HepG2 (cell line): ENCODE measurements around the gene BUD23. TPM values are rescaled to one million over a fixed set of nuclear protein-coding genes. Genes with fewer than 3 reads are reported as not detected.

ENCODE experiments used
- SOX13 ChIP-seq, 3 experiments: fragments of 450-650 bp in 1 of 3; sonication (generic) in 1 of 3; formaldehyde crosslinking in 1 of 3; IDR thresholded peaks in 2 of 3; conservative IDR thresholded peaks in 1 of 3; 2 replicates each; pipeline versions ENCODE4 v1.5.0 to v1.6.1; 2016 to 2020; ENCODE audit warnings: antibody characterized with exemption in 1 of 3, mild to moderate bottlenecking in 1 of 3, missing compliant biosample characterization in 1 of 3, missing genetic modification reagents in 1 of 3, moderate library complexity in 1 of 3
- SPEN ChIP-seq: sonication (generic); formaldehyde crosslinking; IDR thresholded peaks from 2 replicates; pipeline ENCODE4 v1.5.1; 2020; ENCODE audit warnings: low read depth, mild to moderate bottlenecking, missing genetic modification reagents
- ZNF407 ChIP-seq: sonication (generic); formaldehyde crosslinking; IDR thresholded peaks from one replicate; pipeline ENCODE4 v1.5.1; 2020; ENCODE audit warnings: mild to moderate bottlenecking, missing genetic modification reagents; ENCODE audit errors: not compliant biosample characterization
- polyA plus RNA-seq, 8 experiments: library from polyadenylated mRNA; depleted of rRNA in 3 of 8; stranded (reverse) in 7 of 8; unstranded in 1 of 8; fragments of >200 nt; fragmentation: Illumina TruSeq in 4 of 8; extraction: Trizol in 4 of 8; gene quantifications; 2 replicates each; pipeline versions ENCODE4 v1.2.1 to v1.2.3, GENCODE V29; 2011 to 2016; ENCODE audit warnings: low read depth in 4 of 8, missing spikeins in 1 of 8, mixed read lengths in 1 of 8; ENCODE audit not compliant: insufficient read depth in 1 of 8
- total RNA-seq, 5 experiments: library from RNA; depleted of rRNA; stranded (reverse); fragments of >200 nt; fragmentation: Illumina TruSeq; extraction: Trizol; gene quantifications; 2 replicates each; pipeline ENCODE4 v1.2.3, GENCODE V29; 2016; ENCODE audit warnings: low read depth in 1 of 5

The BUD23 gene
- total and polyA plus RNA-seq, 2 of the 13 experiments (the other 11 are each of a cell fraction or from before 2014, with no cell fraction given), result 47.5 to 54.5 TPM

- TF ChIP-seq ZNF407 (CRISPR knock-in tag) (peak; percentile 60), SOX13 (IDR thresholded peaks at IDR 0.05) (no peak), SOX13 (CRISPR knock-in tag; conservative IDR thresholded peaks at IDR 0.05 in 1 of 2, IDR thresholded peaks at IDR 0.05 in 1 of 2) (peak in 1 of 2 experiments; percentile 68; a peak in 2 of 4 replicates), SPEN (peak; percentile 56; the same call in 1 of the 2 replicates)
Measured at GRCh38 chr7:73715648-73716317, 32.4 kb downstream of the BUD23 start (continued).
